HG02884 (cell line): ENCODE data around the gene FSD1.
"Not testable (repeated sequence)": the region's sequence is repeated elsewhere in the genome, so short reads cannot be mapped to it uniquely, and the experiment has no call there.

ENCODE experiments used
- ATAC-seq: cut with Tn5 transposase; IDR thresholded peaks from one replicate; pipeline ENCODE4 v1.9.1; 2021; ENCODE audit warnings: mild to moderate bottlenecking, moderate library complexity; ENCODE audit not compliant: unreplicated experiment

FSD1 gene

GRCh38 chr19:4284176-4284958 lies 20.0 kb upstream of the FSD1 start:
- ATAC-seq = no peak

DNA sequence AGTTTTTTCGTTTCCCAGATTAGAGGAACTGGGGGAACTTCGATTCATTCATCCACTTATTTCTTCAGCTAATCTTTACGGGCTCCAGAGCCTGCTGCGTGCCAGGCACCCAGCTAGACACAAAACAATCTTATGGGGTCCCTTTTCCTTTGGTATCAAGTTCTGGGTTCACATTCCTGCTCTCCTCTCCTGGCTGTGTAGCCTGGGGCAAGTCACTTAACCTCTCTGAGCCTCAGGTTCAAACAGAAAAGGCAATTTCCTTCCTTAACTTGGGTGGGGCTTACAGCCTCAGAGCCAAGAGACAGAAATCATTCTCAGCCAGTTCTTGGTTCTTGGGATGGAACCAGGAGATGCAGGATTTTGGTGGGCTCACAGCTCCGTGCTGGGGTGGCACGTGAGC lies 19.4 kb upstream of the FSD1 start:
- ATAC-seq = no peak

DNA sequence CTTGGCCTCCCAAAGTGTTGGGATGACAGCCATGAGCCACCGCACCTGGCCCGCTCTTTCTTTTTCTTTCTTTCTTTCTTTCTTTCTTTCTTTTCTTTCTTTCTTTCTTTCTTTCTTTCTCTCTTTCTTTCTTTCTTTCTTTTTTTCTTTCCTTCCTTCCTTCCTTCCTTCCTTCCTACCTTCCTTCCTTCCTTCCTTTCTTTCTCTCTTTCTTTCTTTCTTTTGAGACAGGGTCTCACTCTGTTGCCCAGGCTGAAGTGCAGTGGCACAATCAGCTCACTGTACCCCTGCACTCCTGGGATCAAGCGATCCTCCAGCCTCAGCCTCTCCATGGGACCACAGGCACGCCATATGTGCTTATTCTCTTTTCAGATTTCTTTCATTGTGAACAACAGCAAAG lies 18.3 kb upstream of the FSD1 start:
- not testable (repeated sequence) for ATAC-seq

GRCh38 chr19:4288091-4288777 lies 16.2 kb upstream of the FSD1 start:
- ATAC-seq = no peak

- no peak for ATAC-seq
Measured at GRCh38 chr19:4291184-4291732, 13.1 kb upstream of the FSD1 start.

DNA sequence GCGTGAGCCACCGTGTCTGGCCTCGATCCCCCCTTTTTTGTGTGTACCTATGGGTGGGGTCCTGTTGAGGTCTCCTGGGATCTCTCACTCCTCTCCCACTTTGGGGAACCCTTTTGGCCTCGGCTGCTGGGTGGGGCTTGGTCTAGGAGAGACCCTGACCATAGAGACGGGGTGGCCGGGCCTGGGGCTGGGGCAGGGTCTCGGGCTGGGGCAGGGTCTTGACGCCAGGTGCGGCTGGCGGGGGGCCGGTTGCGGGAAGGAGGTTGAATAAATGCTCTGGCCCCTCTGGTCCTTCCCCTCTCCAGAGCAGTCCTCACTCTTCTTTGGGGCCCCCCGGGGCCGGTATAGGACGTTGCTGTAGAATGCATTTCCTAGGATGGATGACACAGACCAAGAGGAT lies 11.9 kb upstream of the FSD1 start:
- ATAC-seq = no peak

GRCh38 chr19:4294389-4294788 lies 10.0 kb upstream of the FSD1 start:
- ATAC-seq = no peak

- ATAC-seq = no peak
Measured at GRCh38 chr19:4295972-4296771, 8.2 kb upstream of the FSD1 start.

- ATAC-seq = no peak
Measured at GRCh38 chr19:4297901-4298809, 6.2 kb upstream of the FSD1 start.

- no peak for ATAC-seq
Measured at GRCh38 chr19:4298810-4299550, 5.4 kb upstream of the FSD1 start.

- no peak for ATAC-seq
Measured at GRCh38 chr19:4300589-4300988, 3.8 kb upstream of the FSD1 start.

GRCh38 chr19:4301590-4302242 lies 2.7 kb upstream of the FSD1 start:
- ATAC-seq = no peak

GRCh38 chr19:4302243-4302640 lies 2.2 kb upstream of the FSD1 start, which contains the start of gene TMIGD2:
Gene TMIGD2, minus strand, starts transcription at chr19:4302389. Its CDS starts 4 bp downstream, at chr19:4302385.
- ATAC-seq = no peak

DNA sequence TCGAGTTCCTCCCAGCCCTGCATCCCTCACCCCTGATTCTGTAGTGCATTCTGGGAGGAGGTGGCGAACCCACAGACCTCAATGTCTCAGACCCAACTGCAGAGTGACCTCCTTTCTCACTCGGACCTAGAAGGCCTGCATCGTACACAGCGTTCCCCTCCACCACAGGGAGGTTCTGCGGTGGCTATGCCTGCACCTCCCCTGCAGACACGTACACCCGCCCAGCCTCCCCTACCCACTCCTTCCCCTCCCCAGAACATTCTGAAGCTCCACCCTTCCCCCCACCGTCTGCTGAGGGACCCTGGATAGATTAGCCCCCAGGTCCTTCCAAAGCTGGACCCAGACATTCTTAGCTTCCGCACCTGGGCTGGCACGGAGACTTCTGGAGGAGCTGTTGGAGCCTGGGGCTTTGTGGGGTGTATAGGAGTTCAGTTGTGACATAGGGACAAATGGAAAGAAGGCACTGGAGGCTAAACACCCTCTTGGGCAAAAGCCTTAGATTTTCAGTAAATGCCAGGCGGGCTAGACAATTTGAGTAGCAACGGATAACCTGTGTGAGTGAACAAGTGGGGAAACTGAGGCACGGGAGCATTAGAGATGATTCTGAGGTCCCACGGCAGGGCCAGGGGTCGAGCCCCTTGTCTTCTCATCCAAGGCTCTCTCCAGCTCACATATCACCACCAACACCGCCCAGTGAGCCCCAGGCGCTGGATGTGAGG lies 420 bp upstream of the FSD1 start:
- ATAC-seq = no peak

DNA sequence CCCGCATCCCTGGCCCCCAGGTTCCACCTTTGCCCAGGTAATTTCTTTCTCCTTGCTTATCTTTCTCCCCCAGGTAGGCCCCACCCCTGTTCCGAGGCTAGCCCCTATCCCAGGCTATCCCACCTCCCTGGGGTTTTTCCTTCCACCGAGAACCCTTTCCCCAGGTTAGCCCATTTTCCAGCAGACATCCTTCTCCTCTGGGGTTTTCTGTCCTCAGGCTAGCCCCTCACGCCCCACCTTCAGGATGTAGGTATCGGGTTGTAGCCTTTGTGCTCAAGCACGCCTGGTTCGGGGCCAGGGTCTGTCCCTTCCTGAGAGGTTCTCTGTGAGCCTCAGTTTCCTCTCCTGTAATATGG lies 837 bp downstream of the FSD1 start:
- no peak for ATAC-seq

GRCh38 chr19:4305659-4306058 lies 1.3 kb downstream of the FSD1 start:
- ATAC-seq = no peak

DNA sequence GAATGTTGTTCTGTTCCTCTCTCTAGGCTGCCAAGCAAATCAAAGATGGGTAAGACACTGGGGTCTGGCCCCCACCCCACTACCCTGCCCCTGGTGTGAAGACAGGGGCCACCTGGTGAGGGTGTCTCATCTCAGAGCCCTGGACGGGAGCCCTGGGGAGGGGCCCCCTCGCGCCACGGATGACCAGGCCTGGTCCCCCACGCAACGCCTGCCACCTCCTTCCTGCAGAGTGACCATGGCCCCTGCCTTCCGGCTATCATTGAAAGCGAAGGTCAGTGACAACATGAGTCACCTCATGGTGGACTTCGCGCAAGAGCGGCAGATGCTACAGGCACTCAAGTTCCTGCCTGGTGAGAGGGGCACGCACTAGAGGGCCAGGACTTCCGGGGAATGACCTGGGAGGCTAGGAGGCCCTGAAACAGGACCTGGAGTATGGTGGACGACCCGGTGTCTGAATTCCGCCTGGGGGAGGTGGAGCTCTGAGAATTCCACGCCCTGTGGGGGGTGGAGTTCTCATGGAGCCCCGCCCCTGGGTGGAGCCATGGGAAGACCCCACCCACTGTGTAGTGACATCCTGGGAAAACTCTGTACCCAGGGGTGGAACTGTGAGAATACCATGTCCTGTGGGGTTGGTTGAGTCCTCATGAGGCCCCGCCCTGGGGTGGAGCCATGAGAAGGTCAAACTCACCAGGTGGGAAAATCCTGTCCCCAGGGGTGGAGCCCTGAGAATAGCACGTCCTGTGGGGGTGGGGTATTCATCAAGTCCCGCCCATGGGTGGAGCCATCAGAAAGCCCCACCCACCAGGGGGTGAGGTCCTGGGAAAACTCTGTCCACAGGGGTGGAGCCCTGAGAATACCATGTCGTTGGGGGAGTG lies 6.1 kb downstream of the FSD1 start:
- no peak for ATAC-seq
